ENCODE data around the gene FBXL7. TPM values are rescaled to one million over a fixed set of nuclear protein-coding genes. Genes with fewer than 3 reads are reported as not detected.

Gene FBXL7
- total and polyA plus RNA-seq, 2 of the 8 experiments (the other 6 are each of a cell fraction or from before 2014, with no cell fraction given) = 17.7 to 17.8 TPM

DNA sequence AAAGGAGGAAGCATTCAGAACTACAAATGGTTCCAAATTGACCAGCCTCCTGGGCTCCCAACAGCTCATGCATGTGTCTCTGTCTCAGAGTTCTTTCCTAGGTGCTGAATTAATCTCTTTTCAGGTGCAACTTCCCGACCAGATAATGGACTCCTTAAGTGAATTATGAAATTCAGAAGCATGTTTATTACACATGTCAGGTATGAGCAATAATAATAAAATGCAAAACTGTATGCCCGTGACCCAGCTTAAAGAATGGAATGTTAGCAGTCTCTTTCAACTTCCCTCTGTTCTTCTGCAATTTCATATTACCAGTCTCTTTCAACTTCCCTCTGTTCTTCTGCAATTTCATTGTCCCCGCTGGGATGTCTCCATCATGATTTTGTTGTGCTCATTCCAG is 60.4 kb downstream of the FBXL7 start (continued):
- TF ChIP-seq, protein P1, sequence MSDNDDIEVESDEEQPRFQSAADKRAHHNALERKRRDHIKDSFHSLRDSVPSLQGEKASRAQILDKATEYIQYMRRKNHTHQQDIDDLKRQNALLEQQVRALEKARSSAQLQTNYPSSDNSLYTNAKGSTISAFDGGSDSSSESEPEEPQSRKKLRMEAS (IDR thresholded peaks at IDR 0.05) = no peak
- TF ChIP-seq SP2 (IDR thresholded peaks at IDR 0.05; ENCODE audit: low read length) = no peak
- TF ChIP-seq CBX5 (IDR thresholded peaks at IDR 0.05; ENCODE audit: low read depth, low read length) = no peak

All from H1 (cell line).